Measurements from ENCODE around the gene DDB1.
A peak's percentile ranks its signal among the peaks of the same experiment; 100 is the strongest.

The DDB1 gene

DNA sequence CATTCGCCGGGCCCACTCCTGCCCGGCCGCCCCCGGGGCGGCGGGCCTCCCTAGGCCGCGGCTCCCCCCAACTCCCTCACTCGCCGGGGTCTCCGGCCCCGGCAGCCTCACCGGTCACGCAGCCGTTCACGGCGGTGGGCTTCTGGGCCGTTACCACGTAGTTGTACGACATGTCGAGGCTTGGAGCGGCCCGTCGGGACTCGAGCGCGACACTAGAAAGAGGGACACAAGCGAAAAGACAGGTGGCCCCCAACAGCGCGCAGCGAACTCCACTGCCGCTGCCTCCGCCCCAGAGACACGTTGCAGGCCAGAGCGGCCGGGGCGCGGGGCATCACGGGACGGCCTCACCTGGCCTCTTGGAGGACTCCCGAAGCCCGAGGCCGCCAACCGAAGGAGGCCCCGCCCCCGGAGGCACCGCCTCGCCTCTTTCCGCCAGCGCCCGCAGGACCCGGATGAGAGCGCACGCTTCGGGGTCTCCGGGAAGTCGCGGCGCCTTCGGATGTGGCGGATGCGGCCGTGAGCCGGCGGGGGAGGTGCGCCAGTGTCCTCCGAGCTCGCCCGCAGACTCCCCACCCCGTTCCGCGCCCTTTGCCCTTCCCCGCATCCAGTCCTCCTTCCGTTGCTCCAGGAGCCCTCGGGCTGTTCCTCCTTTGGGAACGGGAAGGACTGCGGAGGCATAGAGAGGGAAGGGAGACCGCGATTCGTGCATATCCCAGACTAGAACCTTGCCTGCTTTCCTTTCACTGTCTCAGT is at the start of gene DDB1, which contains the start of gene TKFC:
TSS of gene DDB1 (minus strand) at position 309 of the 753 bp plus-strand sequence. CDS start at position 172, 137 bp downstream.
TSS of gene TKFC (plus strand) at position 432 of the 753 bp plus-strand sequence. CDS start 1,501 bp downstream, outside the sequence.
- peak within 1 kb of the TSS; percentile 98 for H3K27ac Mint-ChIP-seq
- H3K36me3 Mint-ChIP-seq (ENCODE audit: low read depth): peaks cover 56% of the 10 kb centered on the region
- H3K4me3 Mint-ChIP-seq: peak within 1 kb of the TSS; percentile 91
- peaks cover 70% of the 10 kb centered on the region for H3K4me1 Mint-ChIP-seq (ENCODE audit: low read depth)
- peak; percentile 98 for DNase-seq
- H3K9me3 Mint-ChIP-seq: no peaks in the 10 kb centered on the region
- no peaks in the 10 kb centered on the region for H3K27me3 Mint-ChIP-seq

GRCh38 chr11:61380884-61381283 is 48.0 kb upstream of the DDB1 start:
- no peak for DNase-seq
- no peak overlapping the region for H3K4me3 Mint-ChIP-seq

GRCh38 chr11:61378713-61379313 is 45.9 kb upstream of the DDB1 start:
- no peak overlapping the region for H3K4me3 Mint-ChIP-seq
- no peak for DNase-seq
- no peaks in the 10 kb centered on the region for H3K4me1 Mint-ChIP-seq (ENCODE audit: low read depth)
- H3K27me3 Mint-ChIP-seq: no peaks in the 10 kb centered on the region
- no peak overlapping the region for H3K27ac Mint-ChIP-seq
- no peaks in the 10 kb centered on the region for H3K9me3 Mint-ChIP-seq
- H3K36me3 Mint-ChIP-seq (ENCODE audit: low read depth): peaks cover 38% of the 10 kb centered on the region

More at GRCh38 chr11:61380884-61381283, 48.0 kb upstream of the DDB1 start:
- Mint-ChIP-seq H3K27ac (no peak overlapping the region), H3K27me3 (no peaks in the 10 kb centered on the region), H3K4me1 (ENCODE audit: low read depth) (peaks cover 8% of the 10 kb centered on the region), H3K36me3 (ENCODE audit: low read depth) (peaks cover 19% of the 10 kb centered on the region), H3K9me3 (no peaks in the 10 kb centered on the region)

- H3K27me3 Mint-ChIP-seq: no peaks in the 10 kb centered on the region
- DNase-seq: no peak
- no peak overlapping the region for H3K4me3 Mint-ChIP-seq
- no peaks in the 10 kb centered on the region for H3K4me1 Mint-ChIP-seq (ENCODE audit: low read depth)
- H3K27ac Mint-ChIP-seq: no peak overlapping the region
- H3K36me3 Mint-ChIP-seq (ENCODE audit: low read depth): peaks cover 43% of the 10 kb centered on the region
- no peaks in the 10 kb centered on the region for H3K9me3 Mint-ChIP-seq
Measured at GRCh38 chr11:61377461-61378160, 44.7 kb upstream of the DDB1 start.

DNA sequence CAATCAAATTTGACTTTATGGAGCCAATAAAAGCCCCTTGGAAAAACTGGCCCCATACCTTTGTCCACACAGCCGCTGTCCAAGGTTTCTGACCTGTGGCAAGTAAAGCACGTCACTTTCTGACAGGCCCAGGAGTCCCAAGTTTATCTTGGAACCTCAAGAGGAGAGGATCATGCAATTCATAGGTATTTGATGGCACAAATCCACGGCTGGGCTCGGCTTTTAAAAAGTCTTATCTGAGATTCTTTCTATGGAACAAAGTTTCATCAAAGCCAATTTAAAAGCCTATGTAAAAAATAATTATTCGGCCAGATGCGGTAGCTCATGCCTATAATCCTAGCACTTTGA is 42.8 kb upstream of the DDB1 start:
- Mint-ChIP-seq H3K27me3 (no peaks in the 10 kb centered on the region), H3K27ac (no peak overlapping the region), H3K36me3 (ENCODE audit: low read depth) (peaks cover 57% of the 10 kb centered on the region), H3K9me3 (no peaks in the 10 kb centered on the region), H3K4me3 (no peak overlapping the region), H3K4me1 (ENCODE audit: low read depth) (no peaks in the 10 kb centered on the region)
- DNase-seq: no peak

GRCh38 chr11:61372659-61373420 is 39.9 kb upstream of the DDB1 start:
- H3K36me3 Mint-ChIP-seq (ENCODE audit: low read depth): peaks cover 83% of the 10 kb centered on the region

GRCh38 chr11:61370349-61371005 is 37.6 kb upstream of the DDB1 start:
- peaks cover 16% of the 10 kb centered on the region for H3K4me1 Mint-ChIP-seq (ENCODE audit: low read depth)
- H3K4me3 Mint-ChIP-seq: no peak overlapping the region
- H3K27ac Mint-ChIP-seq: peak overlapping the region; percentile 10
- H3K9me3 Mint-ChIP-seq: no peaks in the 10 kb centered on the region
- no peak for DNase-seq
- H3K36me3 Mint-ChIP-seq (ENCODE audit: low read depth): peaks cover 86% of the 10 kb centered on the region
- H3K27me3 Mint-ChIP-seq: no peaks in the 10 kb centered on the region

More at GRCh38 chr11:61372659-61373420, 39.9 kb upstream of the DDB1 start:
- no peaks in the 10 kb centered on the region for H3K9me3 Mint-ChIP-seq
- no peak for DNase-seq
- H3K27ac Mint-ChIP-seq: no peak overlapping the region
- H3K27me3 Mint-ChIP-seq: no peaks in the 10 kb centered on the region
- H3K4me1 Mint-ChIP-seq (ENCODE audit: low read depth): peaks cover 16% of the 10 kb centered on the region
- H3K4me3 Mint-ChIP-seq: no peak overlapping the region

DNA sequence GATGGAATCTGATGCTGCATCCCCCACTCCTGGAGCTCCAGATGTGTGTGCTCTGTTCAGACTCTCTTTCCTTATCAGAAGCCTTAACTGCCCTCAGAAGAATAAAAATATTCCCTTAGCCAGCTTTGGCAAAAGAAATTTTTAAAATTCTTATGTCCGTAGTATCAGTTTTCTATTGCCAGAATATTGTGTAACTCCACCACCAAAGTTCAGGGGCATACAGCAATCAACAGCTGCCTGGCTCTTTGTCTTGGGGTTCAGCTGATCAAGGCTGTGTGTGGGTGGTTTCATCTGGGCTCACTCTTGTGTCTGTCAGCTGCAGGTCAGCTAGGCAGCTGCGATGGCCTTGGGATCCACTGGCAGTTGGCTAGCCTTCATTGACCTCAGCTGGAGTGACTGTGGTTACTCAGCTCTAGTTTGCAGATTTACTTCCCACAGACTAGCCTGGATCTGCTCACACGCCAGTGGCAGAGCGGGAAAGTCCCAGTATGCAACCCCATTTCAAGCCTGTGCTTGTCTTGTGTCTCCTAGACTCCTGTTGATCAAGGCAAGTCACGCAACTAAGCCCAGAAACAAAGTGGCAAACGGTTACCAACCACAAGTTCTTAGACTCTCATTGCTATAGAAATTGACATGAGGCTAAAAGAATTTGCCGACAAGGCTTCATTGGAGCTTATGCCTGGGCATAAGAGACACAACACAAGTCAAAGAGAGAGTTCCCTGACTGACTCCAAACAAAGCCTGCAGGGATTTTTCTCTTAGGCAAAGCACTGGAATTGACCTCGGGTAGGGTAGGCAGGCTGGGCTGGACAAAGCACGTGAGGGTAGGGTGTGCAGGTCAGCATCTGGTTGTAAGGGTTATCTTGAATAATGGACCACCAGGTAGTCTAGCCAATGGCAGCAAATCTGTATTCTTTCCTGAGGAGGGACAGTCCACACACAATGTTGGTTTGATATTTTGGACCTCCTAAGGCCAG is 36.8 kb upstream of the DDB1 start:
- Mint-ChIP-seq H3K36me3 (ENCODE audit: low read depth) (peaks cover 84% of the 10 kb centered on the region), H3K4me1 (ENCODE audit: low read depth) (peaks cover 16% of the 10 kb centered on the region), H3K4me3 (no peak overlapping the region), H3K27me3 (no peaks in the 10 kb centered on the region), H3K9me3 (no peaks in the 10 kb centered on the region), H3K27ac (peak overlapping the region; percentile 29)
- no peak for DNase-seq

GRCh38 chr11:61368646-61369045 is 35.7 kb upstream of the DDB1 start:
- Mint-ChIP-seq H3K9me3 (no peaks in the 10 kb centered on the region), H3K36me3 (ENCODE audit: low read depth) (peaks cover 85% of the 10 kb centered on the region), H3K27ac (no peak overlapping the region), H3K4me3 (no peak overlapping the region), H3K4me1 (ENCODE audit: low read depth) (peaks cover 22% of the 10 kb centered on the region), H3K27me3 (no peaks in the 10 kb centered on the region)
- DNase-seq: no peak

GRCh38 chr11:61367406-61367805 is 34.5 kb upstream of the DDB1 start:
- peaks cover 92% of the 10 kb centered on the region for H3K36me3 Mint-ChIP-seq (ENCODE audit: low read depth)
- H3K27ac Mint-ChIP-seq: peak overlapping the region; percentile 55
- H3K27me3 Mint-ChIP-seq: no peaks in the 10 kb centered on the region
- peaks cover 32% of the 10 kb centered on the region for H3K4me1 Mint-ChIP-seq (ENCODE audit: low read depth)
- no peaks in the 10 kb centered on the region for H3K9me3 Mint-ChIP-seq
- H3K4me3 Mint-ChIP-seq: no peak overlapping the region
- DNase-seq: no peak

GRCh38 chr11:61364012-61364675 is 31.2 kb upstream of the DDB1 start:
- no peaks in the 10 kb centered on the region for H3K9me3 Mint-ChIP-seq
- H3K4me1 Mint-ChIP-seq (ENCODE audit: low read depth): peaks cover 34% of the 10 kb centered on the region
- peak overlapping the region; percentile 97 for H3K4me3 Mint-ChIP-seq
- no peak for DNase-seq
- H3K27ac Mint-ChIP-seq: peak overlapping the region; percentile 98
- H3K27me3 Mint-ChIP-seq: no peaks in the 10 kb centered on the region
- H3K36me3 Mint-ChIP-seq (ENCODE audit: low read depth): peaks cover 77% of the 10 kb centered on the region

DNA sequence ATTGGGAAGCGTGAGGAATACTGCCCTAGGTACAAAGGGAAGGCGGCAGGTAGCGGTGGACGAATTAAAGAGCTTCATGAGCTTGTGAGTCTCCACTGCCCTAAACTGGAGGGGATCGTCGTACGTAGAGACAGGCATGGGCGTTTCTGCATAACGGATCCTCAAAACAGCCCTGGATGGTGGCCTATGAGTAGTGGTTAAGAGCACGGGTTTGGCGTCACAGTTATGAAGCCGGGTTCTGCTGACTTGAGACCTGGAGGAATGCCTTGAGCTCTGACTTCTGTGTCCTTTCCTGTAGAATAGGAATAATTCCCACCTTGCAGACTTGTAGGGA is 29.6 kb upstream of the DDB1 start:
- H3K9me3 Mint-ChIP-seq: no peaks in the 10 kb centered on the region
- H3K4me3 Mint-ChIP-seq: peak overlapping the region; percentile 97
- peak overlapping the region; percentile 98 for H3K27ac Mint-ChIP-seq
- DNase-seq: no peak
- H3K4me1 Mint-ChIP-seq (ENCODE audit: low read depth): peaks cover 37% of the 10 kb centered on the region
- H3K36me3 Mint-ChIP-seq (ENCODE audit: low read depth): peaks cover 66% of the 10 kb centered on the region
- H3K27me3 Mint-ChIP-seq: no peaks in the 10 kb centered on the region
